ENCODE measurements around the gene TMEM272.

GRCh38 chr13:51785712-51786424, 59.1 kb downstream of the TMEM272 start:
- no peak for TF ChIP-seq POLR2A (IDR thresholded peaks at IDR 0.05; ENCODE audit: borderline replicate concordance, extremely low read depth, insufficient read depth, insufficient read length)
- TF ChIP-seq CTCF (IDR thresholded peaks at IDR 0.05 in 2 of 3, conservative IDR thresholded peaks at IDR 0.05 in 1 of 3; ENCODE audit: borderline replicate concordance in 1 of 3, insufficient read depth in 1 of 3, low read depth in 2 of 3, low read length in 2 of 3) = no peak
- TF ChIP-seq ZNF274 (IDR thresholded peaks at IDR 0.05; ENCODE audit: low read depth, low read length) = no peak
- TF ChIP-seq SIN3A (IDR thresholded peaks at IDR 0.05; ENCODE audit: low read depth) = no peak
- no peak for TF ChIP-seq REST (IDR thresholded peaks at IDR 0.05; ENCODE audit: low read depth)
- TF ChIP-seq YY1 (IDR thresholded peaks at IDR 0.05; ENCODE audit: extremely low read depth, insufficient replicate concordance, low read depth, low read length) = no peak
